ENCODE results near the gene ELMO1.

DNA sequence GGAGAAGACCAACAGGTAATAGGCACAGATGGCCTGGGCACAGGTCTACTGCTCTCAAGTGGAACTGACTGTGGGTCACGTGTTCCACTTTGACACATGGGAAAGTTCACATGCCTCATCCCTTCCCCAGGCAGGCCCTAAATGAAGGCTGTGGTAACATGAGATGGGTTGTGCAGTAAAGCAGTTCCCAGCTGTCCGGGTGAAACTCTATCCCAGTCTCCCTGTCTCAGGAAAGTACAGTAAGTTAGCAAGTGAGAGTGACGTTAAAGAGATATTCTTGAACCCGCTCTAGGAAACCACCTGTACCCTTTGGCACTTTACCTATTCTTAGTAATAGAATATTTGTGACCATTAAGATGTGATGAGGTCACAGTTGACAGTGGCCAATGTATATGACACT is 380.6 kb downstream of the ELMO1 start:
- TF ChIP-seq POLR2A (IDR thresholded peaks at IDR 0.05), result no peak
- TF ChIP-seq, protein P1, sequence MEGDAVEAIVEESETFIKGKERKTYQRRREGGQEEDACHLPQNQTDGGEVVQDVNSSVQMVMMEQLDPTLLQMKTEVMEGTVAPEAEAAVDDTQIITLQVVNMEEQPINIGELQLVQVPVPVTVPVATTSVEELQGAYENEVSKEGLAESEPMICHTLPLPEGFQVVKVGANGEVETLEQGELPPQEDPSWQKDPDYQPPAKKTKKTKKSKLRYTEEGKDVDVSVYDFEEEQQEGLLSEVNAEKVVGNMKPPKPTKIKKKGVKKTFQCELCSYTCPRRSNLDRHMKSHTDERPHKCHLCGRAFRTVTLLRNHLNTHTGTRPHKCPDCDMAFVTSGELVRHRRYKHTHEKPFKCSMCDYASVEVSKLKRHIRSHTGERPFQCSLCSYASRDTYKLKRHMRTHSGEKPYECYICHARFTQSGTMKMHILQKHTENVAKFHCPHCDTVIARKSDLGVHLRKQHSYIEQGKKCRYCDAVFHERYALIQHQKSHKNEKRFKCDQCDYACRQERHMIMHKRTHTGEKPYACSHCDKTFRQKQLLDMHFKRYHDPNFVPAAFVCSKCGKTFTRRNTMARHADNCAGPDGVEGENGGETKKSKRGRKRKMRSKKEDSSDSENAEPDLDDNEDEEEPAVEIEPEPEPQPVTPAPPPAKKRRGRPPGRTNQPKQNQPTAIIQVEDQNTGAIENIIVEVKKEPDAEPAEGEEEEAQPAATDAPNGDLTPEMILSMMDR (IDR thresholded peaks at IDR 0.05), result no peak

All from body of pancreas (tissue), 4 donors.